Prostate gland (tissue), 2 donors: ENCODE measurements around the gene BRD1. TPM values are rescaled to one million over a fixed set of nuclear protein-coding genes. Genes with fewer than 3 reads are reported as not detected.
"Not testable (repeated sequence)": the region's sequence is repeated elsewhere in the genome, so short reads cannot be mapped to it uniquely, and the experiment has no call there.

ENCODE experiments used
- DNase-seq: peaks from one replicate; pipeline ENCODE4 v3.0.0-alpha.2; 2019; ENCODE audit warnings: low spot score
- H3K27ac ChIP-seq, 2 donors: fragments of 200-600 bp; sonication (generic); 2 replicates each; pipeline ENCODE4 v1.5.1; 2017 to 2019
- H3K27me3 ChIP-seq: fragments of 200-600 bp; sonication (generic); replicated peaks from 2 replicates; pipeline ENCODE4 v1.5.1; 2019; ENCODE audit not compliant: insufficient read depth
- H3K36me3 ChIP-seq, 2 donors: fragments of 200-600 bp; sonication (generic); 1 replicate in 1 of 2; 2 replicates in 1 of 2; pipeline versions ENCODE4 v1.5.1 to v1.8.1; 2017 to 2019
- H3K4me1 ChIP-seq: fragments of 200-600 bp; sonication (generic); replicated peaks from 2 replicates; pipeline ENCODE4 v1.5.1; 2019
- H3K4me3 ChIP-seq, 2 donors: fragments of 200-600 bp; sonication (generic); 2 replicates each; pipeline ENCODE4 v1.5.1; 2017 to 2019
- H3K9me3 ChIP-seq: fragments of 200-600 bp; sonication (generic); 2 replicates; pipeline ENCODE4 v1.5.1; 2017
- CTCF ChIP-seq, 4 experiments: fragments of 200-600 bp in 2 of 4; fragments of 450-650 bp in 2 of 4; sonication (generic) in 2 of 4; IDR thresholded peaks; 1 replicate in 3 of 4; 2 replicates in 1 of 4; pipeline ENCODE4 v1.5.1; 2016 to 2019; ENCODE audit warnings: antibody characterized with exemption in 4 of 4, mild to moderate bottlenecking in 2 of 4, moderate library complexity in 2 of 4
- POLR2A ChIP-seq: fragments of 450-650 bp; IDR thresholded peaks from one replicate; pipeline ENCODE4 v1.6.1; 2016; ENCODE audit warnings: antibody characterized with exemption, mild to moderate bottlenecking
- POLR2AphosphoS5 ChIP-seq: sonication (generic); formaldehyde crosslinking; IDR thresholded peaks from one replicate; pipeline ENCODE4 v1.6.1; 2017; ENCODE audit warnings: antibody characterized with exemption
- WGBS: methylation state at CpG from one replicate; pipeline ENCODE4 v1.1.5; 2018; 5-methylcytosine and 5-hydroxymethylcytosine counted together
- intact Hi-C: fragments of 100-400 bp; cut with DNase I; formaldehyde crosslinking; loops from one replicate; pipeline ENCODE4 v1.14.2; 2022
- total RNA-seq, 2 donors: library from RNA; depleted of rRNA; stranded (reverse); fragments of >200 nt; gene quantifications; one replicate each; pipeline ENCODE4 v1.1.0, GENCODE V29; 2016

BRD1 gene
- total RNA-seq, 2 donors from 2014 or later: 40.3 to 74.2 TPM

- Histone ChIP-seq H3K4me3 (no peak overlapping the region), H3K27ac (no peak overlapping the region), H3K36me3 (no peaks in the 10 kb centered on the region), H3K9me3 (no peaks in the 10 kb centered on the region), H3K27me3 (no peaks in the 10 kb centered on the region), H3K4me1 (no peaks in the 10 kb centered on the region)
- no peak for TF ChIP-seq CTCF (IDR thresholded peaks at IDR 0.05)
- intact Hi-C loops: no loop called here
- 87% methylated on average over 24 of the region's 24 CpGs for WGBS
- DNase-seq: no peak
These were observed 63.5 kb downstream of the BRD1 start for GRCh38 chr22:49764127-49764581.

GRCh38 chr22:49763696-49764095, 64.0 kb downstream of the BRD1 start:
- no peaks in the 10 kb centered on the region for H3K4me1 ChIP-seq
- no peaks in the 10 kb centered on the region for H3K27me3 ChIP-seq
- TF ChIP-seq CTCF (IDR thresholded peaks at IDR 0.05) (no peak), POLR2A (no peak), POLR2AphosphoS5 (no peak)
- intact Hi-C loops: no loop called here
- H3K9me3 ChIP-seq: no peaks in the 10 kb centered on the region
- DNase-seq: no peak
- no peak overlapping the region for H3K27ac ChIP-seq
- H3K4me3 ChIP-seq: no peak overlapping the region
- WGBS: 87% methylated on average over 13 of the region's 13 CpGs
- H3K36me3 ChIP-seq: no peaks in the 10 kb centered on the region

- 77% methylated on average over 13 of the region's 13 CpGs for WGBS
- intact Hi-C loops: no loop called here
- Histone ChIP-seq H3K4me1 (no peaks in the 10 kb centered on the region), H3K27ac (no peak overlapping the region), H3K9me3 (no peaks in the 10 kb centered on the region), H3K27me3 (no peaks in the 10 kb centered on the region), H3K36me3 (no peaks in the 10 kb centered on the region), H3K4me3 (no peak overlapping the region)
- DNase-seq: no peak
- no peak for TF ChIP-seq POLR2AphosphoS5
These were observed 64.5 kb downstream of the BRD1 start for GRCh38 chr22:49763138-49763537.

DNA sequence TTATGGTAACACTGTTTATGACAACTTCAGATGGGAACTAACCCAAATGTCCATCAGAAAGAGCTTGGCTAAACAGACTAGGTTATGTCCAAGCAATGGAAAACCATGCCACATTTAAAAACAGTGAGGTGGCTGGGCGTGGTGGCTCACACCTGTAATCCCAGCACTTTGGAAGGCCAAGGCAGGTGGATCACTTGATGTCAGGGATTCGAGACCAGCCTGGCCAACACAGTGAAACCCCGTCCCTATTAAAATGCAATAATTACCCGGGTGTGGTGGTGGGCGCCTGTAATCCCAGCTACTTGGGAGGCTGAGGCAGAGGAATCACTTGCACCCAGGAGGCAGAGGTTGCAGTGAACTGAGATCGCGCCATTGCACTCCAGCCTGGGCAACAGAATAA, 65.1 kb downstream of the BRD1 start:
- H3K4me3 ChIP-seq, H3K36me3 ChIP-seq, H3K4me1 ChIP-seq, intact Hi-C loops, DNase-seq, H3K27me3 ChIP-seq, H3K9me3 ChIP-seq, H3K27ac ChIP-seq: not testable (repeated sequence)
- WGBS: 96% methylated on average over 7 of the region's 7 CpGs

GRCh38 chr22:49761836-49762235, 65.8 kb downstream of the BRD1 start:
- Histone ChIP-seq H3K36me3 (no peaks in the 10 kb centered on the region), H3K27ac (no peak overlapping the region), H3K9me3 (no peaks in the 10 kb centered on the region), H3K27me3 (no peaks in the 10 kb centered on the region), H3K4me1 (no peaks in the 10 kb centered on the region), H3K4me3 (no peak overlapping the region)
- 96% methylated on average over 7 of the region's 7 CpGs for WGBS
- TF ChIP-seq POLR2AphosphoS5 (no peak), CTCF (IDR thresholded peaks at IDR 0.05) (no peak), POLR2A (no peak)
- DNase-seq: no peak
- intact Hi-C loops: no loop called here

DNA sequence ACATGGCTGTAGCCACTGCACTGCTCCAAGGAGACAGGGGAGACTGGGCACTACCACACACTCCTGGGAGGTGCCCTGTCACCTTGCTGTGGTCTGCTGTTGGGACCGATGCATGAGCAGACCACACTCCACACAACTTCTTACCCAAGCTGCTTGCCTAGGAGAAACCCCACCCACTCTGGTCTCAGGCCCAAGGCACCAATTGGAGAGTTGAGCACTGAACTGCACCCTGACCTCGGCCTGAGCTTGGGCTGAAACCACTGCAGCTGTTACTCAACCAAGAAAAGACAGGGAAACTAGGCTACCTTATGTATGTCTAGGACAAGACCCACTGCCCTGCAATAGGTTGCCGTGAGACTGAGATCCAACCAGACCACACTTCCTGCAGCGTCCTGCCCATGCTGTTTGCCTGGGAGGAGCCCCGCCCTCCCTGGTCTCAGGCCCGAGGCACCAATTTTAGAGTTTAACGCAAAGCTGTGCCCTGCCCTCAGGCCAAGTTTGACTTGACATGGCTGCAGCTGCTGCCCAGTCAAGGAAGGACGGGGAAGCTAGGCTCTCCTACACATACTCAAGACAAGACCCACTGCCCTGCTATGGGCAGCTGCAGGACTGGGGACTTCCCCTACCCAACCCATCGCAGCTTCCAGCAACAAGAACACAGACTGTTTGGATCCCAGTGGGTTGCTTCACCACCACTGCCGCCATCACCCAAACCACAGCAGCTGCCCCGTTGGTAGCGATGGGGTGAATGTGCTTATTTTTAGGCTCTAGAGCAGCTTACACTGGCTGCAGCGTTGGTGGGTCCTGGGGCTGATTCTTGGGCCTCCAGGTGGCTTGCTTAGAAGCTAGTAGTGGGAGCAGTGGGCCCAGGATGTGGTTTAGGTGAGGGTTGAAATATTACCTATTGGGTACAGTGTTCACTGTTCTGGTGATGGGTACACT, 66.8 kb downstream of the BRD1 start:
- Histone ChIP-seq H3K27me3 (no peaks in the 10 kb centered on the region), H3K36me3 (no peaks in the 10 kb centered on the region), H3K9me3 (no peaks in the 10 kb centered on the region), H3K4me1 (no peaks in the 10 kb centered on the region), H3K27ac (no peak overlapping the region), H3K4me3 (no peak overlapping the region)
- intact Hi-C loops: no loop called here
- no peak for DNase-seq
- 77% methylated on average over 13 of the region's 13 CpGs for WGBS
- TF ChIP-seq CTCF (IDR thresholded peaks at IDR 0.05): no peak
- TF ChIP-seq POLR2A: no peak
- no peak for TF ChIP-seq POLR2AphosphoS5
